NCI-H128 (cell line): ENCODE results near the gene SUPT6H.

Experiments
- DNase-seq: peaks from one replicate; lab custom pipeline; 2025; ENCODE audit not compliant: unreplicated experiment; lab: John Stamatoyannopoulos, UW

SUPT6H gene

GRCh38 chr17:28700278-28700677 lies 38.3 kb downstream of the SUPT6H start:
- DNase-seq: no peak

- DNase-seq: no peak
These were observed 39.0 kb downstream of the SUPT6H start for GRCh38 chr17:28700830-28701492.

GRCh38 chr17:28702026-28702751 lies 40.2 kb downstream of the SUPT6H start:
- peak; percentile 29 for DNase-seq

GRCh38 chr17:28702752-28703150 lies 40.7 kb downstream of the SUPT6H start:
- DNase-seq: no peak

- no peak for DNase-seq
These were observed 41.7 kb downstream of the SUPT6H start for GRCh38 chr17:28703552-28704218.

GRCh38 chr17:28704219-28704858 lies 42.3 kb downstream of the SUPT6H start:
- no peak for DNase-seq

GRCh38 chr17:28705074-28705659 lies 43.2 kb downstream of the SUPT6H start:
- DNase-seq: no peak

- no peak for DNase-seq
These were observed 43.8 kb downstream of the SUPT6H start for GRCh38 chr17:28705728-28706334.

GRCh38 chr17:28706471-28707338 lies 44.7 kb downstream of the SUPT6H start:
- no peak for DNase-seq

GRCh38 chr17:28707339-28707720 lies 45.3 kb downstream of the SUPT6H start:
- no peak for DNase-seq

GRCh38 chr17:28710861-28711722 lies 49.1 kb downstream of the SUPT6H start:
- peak; percentile 73 for DNase-seq

- no peak for DNase-seq
These were observed 49.7 kb downstream of the SUPT6H start, which contains the start of gene PROCA1 for GRCh38 chr17:28711723-28712031. TSS of gene PROCA1 (minus strand) at chr17:28711888. CDS start at chr17:28711660, 228 bp downstream.

GRCh38 chr17:28712032-28712704 lies 50.2 kb downstream of the SUPT6H start:
- DNase-seq: no peak

- DNase-seq: no peak
These were observed 50.9 kb downstream of the SUPT6H start for GRCh38 chr17:28712705-28713415.

GRCh38 chr17:28714281-28714680 lies 52.3 kb downstream of the SUPT6H start:
- DNase-seq: no peak

- DNase-seq: no peak
These were observed 53.2 kb downstream of the SUPT6H start for GRCh38 chr17:28715217-28715616.

GRCh38 chr17:28716740-28717577 lies 55.0 kb downstream of the SUPT6H start:
- DNase-seq: no peak
